HepG2 (cell line): Measurements from ENCODE around the gene C1RL. TPM values are rescaled to one million over a fixed set of nuclear protein-coding genes. Genes with fewer than 3 reads are reported as not detected.
A peak's percentile ranks its signal among the peaks of the same experiment; 100 is the strongest.

Experiments used
- ATF4 ChIP-seq, 2 experiments: fragments of 450-650 bp in 1 of 2; sonication (generic) in 1 of 2; formaldehyde crosslinking; IDR thresholded peaks; 2 replicates each; pipeline versions ENCODE4 v1.5.0 to v1.8.0; 2020 to 2022; ENCODE audit warnings: mild to moderate bottlenecking in 1 of 2, missing genetic modification reagents in 1 of 2
- FUBP1 ChIP-seq: sonication (generic); formaldehyde crosslinking; IDR thresholded peaks from 2 replicates; pipeline ENCODE4 v1.5.1; 2020; ENCODE audit warnings: missing genetic modification reagents, mild to moderate bottlenecking, borderline replicate concordance
- GABPA ChIP-seq, 2 experiments: IDR thresholded peaks; 2 replicates each; pipeline ENCODE4 v1.6.1; 2011 to 2016; ENCODE audit warnings: low read depth in 2 of 2, low read length in 1 of 2, missing biosample characterization in 1 of 2, missing genetic modification characterization in 1 of 2
- GATAD2A ChIP-seq: IDR thresholded peaks from 2 replicates; pipeline ENCODE4 v1.6.1; 2016
- GPN1 ChIP-seq: sonication (generic); formaldehyde crosslinking; IDR thresholded peaks from 2 replicates; pipeline ENCODE4 v1.5.1; 2020; ENCODE audit warnings: missing genetic modification reagents, borderline replicate concordance
- MAFG ChIP-seq: sonication (generic); formaldehyde crosslinking; IDR thresholded peaks from 2 replicates; pipeline ENCODE4 v1.5.1; 2020; ENCODE audit warnings: mild to moderate bottlenecking, missing genetic modification reagents
- MYC ChIP-seq: sonication (generic); formaldehyde crosslinking; IDR thresholded peaks from 2 replicates; pipeline ENCODE4 v1.9.0; 2021; ENCODE audit warnings: missing genetic modification reagents, borderline replicate concordance
- RCOR2 ChIP-seq: IDR thresholded peaks from 2 replicates; pipeline ENCODE4 v1.6.1; 2016; ENCODE audit warnings: missing biosample characterization, missing genetic modification reagents
- REXO4 ChIP-seq: sonication (generic); formaldehyde crosslinking; IDR thresholded peaks from 2 replicates; pipeline ENCODE4 v1.8.0; 2022; ENCODE audit warnings: missing genetic modification reagents, mild to moderate bottlenecking, borderline replicate concordance
- SYNCRIP ChIP-seq: fragments of 200-400 bp; formaldehyde crosslinking; IDR thresholded peaks from 2 replicates; pipeline ENCODE4 v1.6.1; 2018; ENCODE audit warnings: mild to moderate bottlenecking, low read depth, low read length; ENCODE audit not compliant: insufficient read depth
- TFE3 ChIP-seq: IDR thresholded peaks from 2 replicates; pipeline ENCODE4 v1.6.1; 2016
- THAP11 ChIP-seq: IDR thresholded peaks from 2 replicates; pipeline ENCODE4 v1.6.1; 2016; ENCODE audit warnings: missing biosample characterization, missing genetic modification reagents
- TP53 ChIP-seq: sonication (generic); formaldehyde crosslinking; conservative IDR thresholded peaks from 2 replicates; pipeline ENCODE4 v1.4.0; 2020; ENCODE audit warnings: missing genetic modification reagents
- ZNF407 ChIP-seq: sonication (generic); formaldehyde crosslinking; IDR thresholded peaks from one replicate; pipeline ENCODE4 v1.5.1; 2020; ENCODE audit warnings: mild to moderate bottlenecking, missing genetic modification reagents; ENCODE audit errors: not compliant biosample characterization
- ZNF607 ChIP-seq: sonication (generic); formaldehyde crosslinking; IDR thresholded peaks from 2 replicates; pipeline ENCODE4 v1.5.1; 2020; ENCODE audit warnings: missing genetic modification reagents, mild to moderate bottlenecking, borderline replicate concordance
- ZNF782 ChIP-seq: sonication (generic); formaldehyde crosslinking; IDR thresholded peaks from 2 replicates; pipeline ENCODE4 v1.4.0; 2020; ENCODE audit warnings: missing genetic modification reagents, mild to moderate bottlenecking, borderline replicate concordance
- polyA plus RNA-seq, 8 experiments: library from polyadenylated mRNA; depleted of rRNA in 3 of 8; stranded (reverse) in 7 of 8; unstranded in 1 of 8; fragments of >200 nt; fragmentation: Illumina TruSeq in 4 of 8; extraction: Trizol in 4 of 8; gene quantifications; 2 replicates each; pipeline versions ENCODE4 v1.2.1 to v1.2.3, GENCODE V29; 2011 to 2016; ENCODE audit warnings: low read depth in 4 of 8, missing spikeins in 1 of 8, mixed read lengths in 1 of 8; ENCODE audit not compliant: insufficient read depth in 1 of 8
- total RNA-seq, 5 experiments: library from RNA; depleted of rRNA; stranded (reverse); fragments of >200 nt; fragmentation: Illumina TruSeq; extraction: Trizol; gene quantifications; 2 replicates each; pipeline ENCODE4 v1.2.3, GENCODE V29; 2016; ENCODE audit warnings: low read depth in 1 of 5

Gene C1RL
- total and polyA plus RNA-seq, 2 of the 13 experiments (the other 11 are each of a cell fraction or from before 2014, with no cell fraction given) = 28.9 to 53.1 TPM

GRCh38 chr12:7129872-7130691, 21.1 kb upstream of the C1RL start, which contains the start of gene CLSTN3 (continued):
- TF ChIP-seq ZNF407 (CRISPR knock-in tag) (no peak), MYC (CRISPR knock-in tag) (peak; percentile 3; the same call in 1 of the 2 replicates), TFE3 (CRISPR knock-in tag) (no peak), ZNF782 (CRISPR knock-in tag) (no peak), MAFG (CRISPR knock-in tag) (no peak), THAP11 (CRISPR knock-in tag) (peak; percentile 28), REXO4 (CRISPR knock-in tag) (no peak), TP53 (no peak), RCOR2 (CRISPR knock-in tag) (no peak), FUBP1 (CRISPR knock-in tag) (no peak), GPN1 (CRISPR knock-in tag) (no peak), ZNF607 (CRISPR knock-in tag) (0 out of 2 replicates have a peak, but pooled peaks have one; percentile 5), SYNCRIP (no peak), GATAD2A (CRISPR knock-in tag) (no peak), ATF4 (CRISPR knock-in tag; IDR thresholded peaks at IDR 0.05) (no peak), GABPA (IDR thresholded peaks at IDR 0.05; ENCODE audit: low read depth, low read length) (no peak), GABPA (CRISPR knock-in tag; IDR thresholded peaks at IDR 0.05; ENCODE audit: low read depth) (peak; percentile 32; the same call in 1 of the 2 replicates)
